MM.1S (cell line): Measurements from ENCODE around the gene TNFSF13B.
A peak's percentile ranks its signal among the peaks of the same experiment; 100 is the strongest.

Experiments
- DNase-seq: peaks from one replicate; pipeline ENCODE4 v3.0.0-alpha.2; 2015
- H2AFZ ChIP-seq: fragments of 300-600 bp; sonication (generic); 2 replicates; pipeline ENCODE4 v1.6.0; 2016; ENCODE audit warnings: antibody characterized with exemption, low read length
- H3F3A ChIP-seq: fragments of 300-600 bp; sonication (generic); 2 replicates; pipeline ENCODE4 v1.6.1; 2016; ENCODE audit warnings: mild to moderate bottlenecking, antibody characterized with exemption, low read length, moderate library complexity, mixed read lengths; ENCODE audit not compliant: insufficient read depth
- H3K27ac ChIP-seq: fragments of 300-600 bp; sonication (generic); 2 replicates; pipeline ENCODE4 v1.5.1; 2016; ENCODE audit warnings: mild to moderate bottlenecking, low read length
- H3K27me3 ChIP-seq: fragments of 300-600 bp; sonication (generic); replicated peaks from 2 replicates; pipeline ENCODE4 v1.6.0; 2016; ENCODE audit warnings: low read length; ENCODE audit not compliant: insufficient read depth
- H3K36me3 ChIP-seq: fragments of 300-600 bp; sonication (generic); replicated peaks from 2 replicates; pipeline ENCODE4 v1.6.1; 2016; ENCODE audit warnings: mild to moderate bottlenecking, low read length, mixed read lengths; ENCODE audit not compliant: insufficient read depth
- H3K4me1 ChIP-seq: fragments of 300-600 bp; sonication (generic); 2 replicates; pipeline ENCODE4 v1.6.1; 2016; ENCODE audit warnings: low read length, mixed read lengths
- H3K4me2 ChIP-seq: fragments of 300-600 bp; sonication (generic); 2 replicates; pipeline ENCODE4 v1.6.0; 2016; ENCODE audit warnings: low read depth, low read length
- H3K4me3 ChIP-seq: fragments of 300-600 bp; sonication (generic); 2 replicates; pipeline ENCODE4 v1.5.1; 2016; ENCODE audit warnings: low read length, mixed read lengths
- H3K79me2 ChIP-seq: fragments of 300-600 bp; sonication (generic); 2 replicates; pipeline ENCODE4 v1.6.1; 2016; ENCODE audit warnings: mixed run types, low read length, mixed read lengths
- H3K9ac ChIP-seq: fragments of 300-600 bp; sonication (generic); 2 replicates; pipeline ENCODE4 v1.6.1; 2016; ENCODE audit warnings: low read length, mixed read lengths
- H3K9me2 ChIP-seq: fragments of 300-600 bp; sonication (generic); replicated peaks from 2 replicates; pipeline ENCODE4 v1.6.1; 2016; ENCODE audit warnings: mild to moderate bottlenecking, low read length, mixed read lengths; ENCODE audit not compliant: insufficient read depth
- H3K9me3 ChIP-seq: fragments of 300-600 bp; sonication (generic); replicated peaks from 2 replicates; pipeline ENCODE4 v1.6.1; 2016; ENCODE audit warnings: mild to moderate bottlenecking, low read length, mixed read lengths; ENCODE audit not compliant: insufficient read depth
- H4K20me1 ChIP-seq: fragments of 300-600 bp; sonication (generic); 2 replicates; pipeline ENCODE4 v1.6.1; 2016; ENCODE audit warnings: mild to moderate bottlenecking, low read length, moderate library complexity, mixed read lengths; ENCODE audit not compliant: insufficient read depth
- CTCF ChIP-seq: fragments of 300-600 bp; sonication (generic); IDR thresholded peaks from 2 replicates; pipeline ENCODE4 v1.5.1; 2016; ENCODE audit warnings: antibody characterized with exemption, low read length, mixed read lengths
- EZH2 ChIP-seq: fragments of 300-600 bp; sonication (generic); optimal IDR thresholded peaks from 2 replicates; pipeline ENCODE3; 2017; ENCODE audit warnings: low read depth, mild to moderate bottlenecking, antibody characterized with exemption, low read length, mixed read lengths
- EZH2phosphoT487 ChIP-seq: fragments of 300-600 bp; sonication (generic); IDR thresholded peaks from 2 replicates; pipeline ENCODE4 v1.6.1; 2018; ENCODE audit warnings: antibody characterized with exemption, low read length

TNFSF13B gene

GRCh38 chr13:108322206-108322824 lies 52.8 kb downstream of the TNFSF13B start:
- DNase-seq: peak; percentile 61
- H3K79me2 ChIP-seq: no peaks in the 10 kb centered on the region
- no peak overlapping the region for H3K4me2 ChIP-seq
- no peaks in the 10 kb centered on the region for H3K9me3 ChIP-seq
- no peaks in the 10 kb centered on the region for H3F3A ChIP-seq
- no peak overlapping the region for H3K4me3 ChIP-seq
- no peaks in the 10 kb centered on the region for H4K20me1 ChIP-seq
- no peak overlapping the region for H3K9ac ChIP-seq
- peaks cover 5% of the 10 kb centered on the region; the same call in 1 of the 2 replicates for H3K4me1 ChIP-seq
- no peak overlapping the region for H3K27ac ChIP-seq
- TF ChIP-seq CTCF: peak; percentile 78
- TF ChIP-seq EZH2: no peak
- TF ChIP-seq EZH2phosphoT487: no peak
- H3K27me3 ChIP-seq: no peaks in the 10 kb centered on the region
- H3K9me2 ChIP-seq: no peaks in the 10 kb centered on the region
- H3K36me3 ChIP-seq: no peaks in the 10 kb centered on the region
- H2AFZ ChIP-seq: peak overlapping the region; percentile 40; the same call in 1 of the 2 replicates

GRCh38 chr13:108323031-108323430 lies 53.5 kb downstream of the TNFSF13B start:
- TF ChIP-seq CTCF: no peak
- TF ChIP-seq EZH2phosphoT487: no peak
- no peak for TF ChIP-seq EZH2
- Histone ChIP-seq H3K36me3 (no peaks in the 10 kb centered on the region), H3K79me2 (no peaks in the 10 kb centered on the region), H3K4me3 (no peak overlapping the region), H3K9me2 (no peaks in the 10 kb centered on the region), H3K27me3 (no peaks in the 10 kb centered on the region), H3K4me2 (no peak overlapping the region), H2AFZ (no peak overlapping the region), H3F3A (no peaks in the 10 kb centered on the region), H4K20me1 (no peaks in the 10 kb centered on the region), H3K27ac (no peak overlapping the region), H3K4me1 (peaks cover 5% of the 10 kb centered on the region; the same call in 1 of the 2 replicates), H3K9me3 (no peaks in the 10 kb centered on the region), H3K9ac (no peak overlapping the region)
- DNase-seq: no peak

GRCh38 chr13:108325863-108326262 lies 56.3 kb downstream of the TNFSF13B start:
- Histone ChIP-seq H3K4me3 (no peak overlapping the region), H3K27me3 (no peaks in the 10 kb centered on the region), H3K79me2 (no peaks in the 10 kb centered on the region), H3F3A (no peaks in the 10 kb centered on the region), H3K9me2 (no peaks in the 10 kb centered on the region), H3K4me2 (no peak overlapping the region), H3K4me1 (peaks cover 5% of the 10 kb centered on the region; the same call in 1 of the 2 replicates), H3K36me3 (no peaks in the 10 kb centered on the region), H3K9me3 (no peaks in the 10 kb centered on the region), H2AFZ (no peak overlapping the region), H3K9ac (no peak overlapping the region), H4K20me1 (no peaks in the 10 kb centered on the region), H3K27ac (no peak overlapping the region)
- no peak for TF ChIP-seq CTCF
- no peak for DNase-seq
